ENCODE results near the gene NUDT22. TPM values are rescaled to one million over a fixed set of nuclear protein-coding genes. Genes with fewer than 3 reads are reported as not detected.

Gene NUDT22
- total RNA-seq, 6 donors from 2014 or later: 30.3 to 94.3 (median 68.0) TPM

GRCh38 chr11:64243236-64243854 lies 17.3 kb downstream of the NUDT22 start:
- no peak for TF ChIP-seq POLR2A (IDR thresholded peaks at IDR 0.05)
- TF ChIP-seq CTCF (IDR thresholded peaks at IDR 0.05): no peak
- no peak for TF ChIP-seq EP300 (IDR thresholded peaks at IDR 0.05)
- TF ChIP-seq POLR2AphosphoS5 (IDR thresholded peaks at IDR 0.05): no peak
- DNase-seq (peak in 1 of 2 donors; percentile 38), ATAC-seq (ENCODE audit: low FRiP score in 2 of 2) (no peak)
- Histone ChIP-seq H3K4me3 (peak overlapping the region in 1 of 4 donors; percentile 89), H3K4me1 (peaks cover 48 to 70% (median 56%) of the 10 kb centered on the region in 4 donors), H3K27ac (peak overlapping the region in 1 of 4 donors; percentile 93), H3K27me3 (no peaks in the 10 kb centered on the region), H3K9me3 (no peaks in the 10 kb centered on the region), H3K36me3 (peaks cover 0 to 18% (median 13%) of the 10 kb centered on the region in 4 donors)
- 81 to 90% methylated on average over 4 to 8 of the region's 8 CpGs for WGBS, 2 donors

GRCh38 chr11:64244107-64244506 lies 18.0 kb downstream of the NUDT22 start:
- Histone ChIP-seq H3K27ac (no peak overlapping the region), H3K27me3 (no peaks in the 10 kb centered on the region), H3K36me3 (peaks cover 0 to 13% (median 10%) of the 10 kb centered on the region in 4 donors), H3K4me1 (peaks cover 45 to 64% (median 52%) of the 10 kb centered on the region in 4 donors), H3K9me3 (no peaks in the 10 kb centered on the region), H3K4me3 (no peak overlapping the region)
- TF ChIP-seq POLR2AphosphoS5 (IDR thresholded peaks at IDR 0.05): no peak
- TF ChIP-seq EP300 (IDR thresholded peaks at IDR 0.05): no peak
- no peak for TF ChIP-seq CTCF (IDR thresholded peaks at IDR 0.05)
- TF ChIP-seq POLR2A (IDR thresholded peaks at IDR 0.05): no peak
- 76 to 86% methylated on average over 5 of the region's 5 CpGs for WGBS, 2 donors
- DNase-seq (no peak), ATAC-seq (ENCODE audit: low FRiP score in 2 of 2) (no peak)

GRCh38 chr11:64244966-64245365 lies 18.9 kb downstream of the NUDT22 start:
- ATAC-seq (ENCODE audit: low FRiP score in 2 of 2) (no peak), DNase-seq (peak in 1 of 2 donors; percentile 45)
- Histone ChIP-seq H3K27ac (peak overlapping the region; percentile 73 to 91 (median 82)), H3K36me3 (peaks cover 0 to 13% (median 10%) of the 10 kb centered on the region in 4 donors), H3K4me3 (peak overlapping the region in 3 of 4 donors; percentile 69 to 79 (median 70)), H3K9me3 (no peaks in the 10 kb centered on the region), H3K27me3 (no peaks in the 10 kb centered on the region), H3K4me1 (peaks cover 40 to 56% (median 46%) of the 10 kb centered on the region in 4 donors)
- TF ChIP-seq EP300 (IDR thresholded peaks at IDR 0.05) (no peak), CTCF (IDR thresholded peaks at IDR 0.05) (no peak), POLR2AphosphoS5 (IDR thresholded peaks at IDR 0.05) (no peak), POLR2A (IDR thresholded peaks at IDR 0.05) (no peak)
- WGBS, 2 donors: 30% methylated on average over 6 of the region's 6 CpGs; no CpG with 5 or more reads in 1 of the 2 donors

- ATAC-seq (ENCODE audit: low FRiP score in 2 of 2): no peak
- Histone ChIP-seq H3K27ac (peak overlapping the region; percentile 73 to 91 (median 82)), H3K27me3 (no peaks in the 10 kb centered on the region), H3K4me1 (peaks cover 36 to 53% (median 42%) of the 10 kb centered on the region in 4 donors), H3K9me3 (no peaks in the 10 kb centered on the region), H3K4me3 (peak overlapping the region; percentile 64 to 79 (median 70)), H3K36me3 (peaks cover 0 to 13% (median 10%) of the 10 kb centered on the region in 4 donors)
- WGBS, 2 donors: 4% methylated on average over 6 of the region's 6 CpGs; no CpG with 5 or more reads in 1 of the 2 donors
- no peak for DNase-seq
- TF ChIP-seq CTCF (IDR thresholded peaks at IDR 0.05) (no peak), EP300 (IDR thresholded peaks at IDR 0.05) (no peak), POLR2AphosphoS5 (IDR thresholded peaks at IDR 0.05) (no peak), POLR2A (IDR thresholded peaks at IDR 0.05) (no peak)
These were observed 19.3 kb downstream of the NUDT22 start for GRCh38 chr11:64245401-64245796.
